TTC549 (cell line): ENCODE data around the gene CTXND2.
A peak's percentile ranks its signal among the peaks of the same experiment; 100 is the strongest.
"Not testable (repeated sequence)": the region's sequence is repeated elsewhere in the genome, so short reads cannot be mapped to it uniquely, and the experiment has no call there.

Experiments
- FAIRE-seq: peaks from 2 replicates; lab custom pipeline; 2012; peaks lifted over from hg19 to GRCh38; lab: Jason Lieb, UNC

CTXND2 gene

GRCh38 chr1:150887018-150887417, at the start of gene CTXND2:
TSS of gene CTXND2 (plus strand) at chr1:150887136. CDS start at chr1:150912315, 25,179 bp downstream.
- no peak for FAIRE-seq

- FAIRE-seq: not testable (repeated sequence)
These were observed 46.1 kb upstream of the CTXND2 start for GRCh38 chr1:150840850-150841249.

- no peak for FAIRE-seq
These were observed 45.3 kb upstream of the CTXND2 start for GRCh38 chr1:150841626-150842025.

GRCh38 chr1:150842343-150842742, 44.6 kb upstream of the CTXND2 start:
- no peak for FAIRE-seq

- no peak for FAIRE-seq
These were observed 44.0 kb upstream of the CTXND2 start for GRCh38 chr1:150842964-150843363.

- peak; percentile 54 for FAIRE-seq
These were observed 43.5 kb upstream of the CTXND2 start for GRCh38 chr1:150843474-150843873.

- no peak for FAIRE-seq
These were observed 40.3 kb upstream of the CTXND2 start for GRCh38 chr1:150846473-150847146.

- FAIRE-seq: not testable (repeated sequence)
These were observed 36.1 kb upstream of the CTXND2 start for GRCh38 chr1:150850801-150851362.

- FAIRE-seq: not testable (repeated sequence)
These were observed 34.2 kb upstream of the CTXND2 start for GRCh38 chr1:150852734-150853133.

GRCh38 chr1:150863724-150864123, 23.2 kb upstream of the CTXND2 start:
- FAIRE-seq: no peak

- FAIRE-seq: not testable (repeated sequence)
These were observed 22.7 kb upstream of the CTXND2 start for GRCh38 chr1:150864200-150864599.

- no peak for FAIRE-seq
These were observed 17.3 kb upstream of the CTXND2 start for GRCh38 chr1:150869683-150870082.

GRCh38 chr1:150872572-150872971, 14.4 kb upstream of the CTXND2 start:
- no peak for FAIRE-seq

GRCh38 chr1:150873521-150873920, 13.4 kb upstream of the CTXND2 start:
- no peak for FAIRE-seq

GRCh38 chr1:150874455-150875196, 12.3 kb upstream of the CTXND2 start:
- FAIRE-seq: no peak

- FAIRE-seq: peak; percentile 49
These were observed 11.5 kb upstream of the CTXND2 start for GRCh38 chr1:150875197-150876118.

GRCh38 chr1:150876119-150876454, 10.8 kb upstream of the CTXND2 start:
- peak; percentile 43 for FAIRE-seq

- FAIRE-seq: not testable (repeated sequence)
These were observed 8.0 kb upstream of the CTXND2 start for GRCh38 chr1:150878931-150879330.

GRCh38 chr1:150881331-150882070, 5.4 kb upstream of the CTXND2 start:
- no peak for FAIRE-seq

- not testable (repeated sequence) for FAIRE-seq
These were observed 3.8 kb upstream of the CTXND2 start for GRCh38 chr1:150883121-150883520.

GRCh38 chr1:150888727-150889126, 1.8 kb downstream of the CTXND2 start:
- FAIRE-seq: no peak

GRCh38 chr1:150890033-150890416, 3.1 kb downstream of the CTXND2 start:
- no peak for FAIRE-seq
